Measurements from ENCODE around the gene BCL2L14. TPM values are rescaled to one million over a fixed set of nuclear protein-coding genes. Genes with fewer than 3 reads are reported as not detected.

The BCL2L14 gene
- polyA plus RNA-seq, 1 of the 3 experiments (the other 2 are of a cell fraction): not detected

GRCh38 chr12:12047682-12048081, 23.1 kb upstream of the BCL2L14 start:
- H2AFZ ChIP-seq (ENCODE audit: low read depth): no peak overlapping the region
- no peak overlapping the region for H3K4me2 ChIP-seq
- no peak overlapping the region for H3K27ac ChIP-seq (ENCODE audit: low read depth in 2 of 2, low read length in 1 of 2)
- no peak overlapping the region for H3K4me3 ChIP-seq (ENCODE audit: low read depth in 2 of 2, low read length in 1 of 2)
- peaks cover 0 to 5% of the 10 kb centered on the region in 2 experiments; a peak in 1 of 4 replicates for H3K4me1 ChIP-seq (ENCODE audit: control insufficient read depth in 1 of 2, insufficient read depth in 2 of 2, low read depth in 1 of 2, low read length in 1 of 2)
- no peaks in the 10 kb centered on the region for H3F3A ChIP-seq (replicated peaks; ENCODE audit: insufficient read depth)
- H3K79me2 ChIP-seq (ENCODE audit: insufficient read depth): no peaks in the 10 kb centered on the region
- CTCF ChIA-PET: no interaction called here
- H3K9me3 ChIP-seq: no peaks in the 10 kb centered on the region
- POLR2A ChIA-PET: no interaction called here
- no peak overlapping the region for H3K9ac ChIP-seq
- no peaks in the 10 kb centered on the region for H3K27me3 ChIP-seq (ENCODE audit: insufficient read depth)
- DNase-seq: no peak
- WGBS (ENCODE audit: low lambda C conversion rate): 83% methylated on average over 3 of the region's 3 CpGs
- H4K20me1 ChIP-seq (ENCODE audit: insufficient read depth): no peaks in the 10 kb centered on the region
- H3K9me2 ChIP-seq: no peaks in the 10 kb centered on the region
- no peaks in the 10 kb centered on the region for H3K36me3 ChIP-seq (replicated peaks in 1 of 2; ENCODE audit: control insufficient read depth in 1 of 2, insufficient read depth in 2 of 2, low read length in 1 of 2)
- no peak for TF ChIP-seq TCF12 (IDR thresholded peaks at IDR 0.05)
- no peak for TF ChIP-seq EZH2phosphoT487 (IDR thresholded peaks at IDR 0.05; ENCODE audit: borderline replicate concordance, low read depth)
- TF ChIP-seq ELF1 (IDR thresholded peaks at IDR 0.05): no peak
- no peak for TF ChIP-seq MXI1 (IDR thresholded peaks at IDR 0.05; ENCODE audit: low read depth, low read length)
- no peak for TF ChIP-seq RCOR1 (IDR thresholded peaks at IDR 0.05; ENCODE audit: low read length)
- no peak for TF ChIP-seq YY1 (IDR thresholded peaks at IDR 0.05; ENCODE audit: low read depth)
- no peak for TF ChIP-seq REST (IDR thresholded peaks at IDR 0.05; ENCODE audit: low read depth, low read length)
- TF ChIP-seq GATA2 (CRISPR knock-in tag; IDR thresholded peaks at IDR 0.05): no peak
- TF ChIP-seq TAF1 (IDR thresholded peaks at IDR 0.05; ENCODE audit: borderline replicate concordance, low read depth, low read length): no peak
- no peak for TF ChIP-seq FOXJ3 (CRISPR knock-in tag; IDR thresholded peaks at IDR 0.05)
- TF ChIP-seq FOXM1 (IDR thresholded peaks at IDR 0.05; ENCODE audit: low read depth): no peak
- no peak for TF ChIP-seq EP300 (IDR thresholded peaks at IDR 0.05; ENCODE audit: borderline replicate concordance in 1 of 2, low read depth in 1 of 2, low read length in 1 of 2)
- no peak for TF ChIP-seq NFIC (IDR thresholded peaks at IDR 0.05; ENCODE audit: borderline replicate concordance)
- TF ChIP-seq CHD2 (IDR thresholded peaks at IDR 0.05; ENCODE audit: low read length, partially characterized antibody): no peak
- TF ChIP-seq ZBTB33 (IDR thresholded peaks at IDR 0.05; ENCODE audit: borderline replicate concordance, low read depth): no peak
- no peak for TF ChIP-seq RAD21 (IDR thresholded peaks at IDR 0.05; ENCODE audit: low read length)
- TF ChIP-seq CTCF (IDR thresholded peaks at IDR 0.05): no peak
- no peak for TF ChIP-seq USF2 (IDR thresholded peaks at IDR 0.05; ENCODE audit: borderline replicate concordance, low read depth, low read length)
